Hepatocyte (in vitro differentiated cells): ENCODE results near the gene LRSAM1.

Experiments
- EZH2phosphoT487 ChIP-seq: fragments of 200-600 bp; sonication (generic); IDR thresholded peaks from one replicate; pipeline ENCODE4 v1.6.1; 2018; ENCODE audit warnings: antibody characterized with exemption, mild to moderate bottlenecking, low read depth, moderate library complexity; ENCODE audit not compliant: unreplicated experiment, severe bottlenecking
- TF ChIP-seq, protein P1 (sequence below): fragments of 200-600 bp; sonication (generic); IDR thresholded peaks from 2 replicates; pipeline ENCODE4 v1.5.1; 2016; ENCODE audit warnings: antibody characterized with exemption, mild to moderate bottlenecking; ENCODE audit not compliant: poor library complexity

DNA sequence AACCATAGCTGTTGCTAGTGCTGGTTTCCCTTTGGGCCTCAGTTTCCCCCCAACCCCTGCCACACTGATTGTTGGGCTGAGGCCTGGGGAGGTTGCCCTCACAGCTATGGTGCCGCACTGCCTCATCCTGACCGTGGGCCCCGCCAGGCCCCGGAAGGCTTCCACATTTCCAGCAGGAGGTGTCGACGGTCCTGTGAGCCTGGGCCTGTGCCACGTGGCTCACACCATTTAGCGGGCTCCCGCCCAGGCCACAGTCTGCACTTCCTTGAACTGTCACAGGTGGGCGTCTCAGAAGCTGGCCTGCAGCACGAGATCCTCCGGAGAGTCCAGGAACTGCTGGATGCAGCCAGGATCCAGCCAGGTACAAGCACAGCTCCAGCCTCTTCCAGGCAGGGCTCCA, 45.7 kb downstream of the LRSAM1 start:
- TF ChIP-seq EZH2phosphoT487, result no peak
- TF ChIP-seq, protein P1, sequence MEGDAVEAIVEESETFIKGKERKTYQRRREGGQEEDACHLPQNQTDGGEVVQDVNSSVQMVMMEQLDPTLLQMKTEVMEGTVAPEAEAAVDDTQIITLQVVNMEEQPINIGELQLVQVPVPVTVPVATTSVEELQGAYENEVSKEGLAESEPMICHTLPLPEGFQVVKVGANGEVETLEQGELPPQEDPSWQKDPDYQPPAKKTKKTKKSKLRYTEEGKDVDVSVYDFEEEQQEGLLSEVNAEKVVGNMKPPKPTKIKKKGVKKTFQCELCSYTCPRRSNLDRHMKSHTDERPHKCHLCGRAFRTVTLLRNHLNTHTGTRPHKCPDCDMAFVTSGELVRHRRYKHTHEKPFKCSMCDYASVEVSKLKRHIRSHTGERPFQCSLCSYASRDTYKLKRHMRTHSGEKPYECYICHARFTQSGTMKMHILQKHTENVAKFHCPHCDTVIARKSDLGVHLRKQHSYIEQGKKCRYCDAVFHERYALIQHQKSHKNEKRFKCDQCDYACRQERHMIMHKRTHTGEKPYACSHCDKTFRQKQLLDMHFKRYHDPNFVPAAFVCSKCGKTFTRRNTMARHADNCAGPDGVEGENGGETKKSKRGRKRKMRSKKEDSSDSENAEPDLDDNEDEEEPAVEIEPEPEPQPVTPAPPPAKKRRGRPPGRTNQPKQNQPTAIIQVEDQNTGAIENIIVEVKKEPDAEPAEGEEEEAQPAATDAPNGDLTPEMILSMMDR, result no peak
